ENCODE data around the gene PEX16. TPM values are rescaled to one million over a fixed set of nuclear protein-coding genes. Genes with fewer than 3 reads are reported as not detected.

Gene PEX16
- total RNA-seq, 1 donor from 2014 or later, result 8.5 TPM

DNA sequence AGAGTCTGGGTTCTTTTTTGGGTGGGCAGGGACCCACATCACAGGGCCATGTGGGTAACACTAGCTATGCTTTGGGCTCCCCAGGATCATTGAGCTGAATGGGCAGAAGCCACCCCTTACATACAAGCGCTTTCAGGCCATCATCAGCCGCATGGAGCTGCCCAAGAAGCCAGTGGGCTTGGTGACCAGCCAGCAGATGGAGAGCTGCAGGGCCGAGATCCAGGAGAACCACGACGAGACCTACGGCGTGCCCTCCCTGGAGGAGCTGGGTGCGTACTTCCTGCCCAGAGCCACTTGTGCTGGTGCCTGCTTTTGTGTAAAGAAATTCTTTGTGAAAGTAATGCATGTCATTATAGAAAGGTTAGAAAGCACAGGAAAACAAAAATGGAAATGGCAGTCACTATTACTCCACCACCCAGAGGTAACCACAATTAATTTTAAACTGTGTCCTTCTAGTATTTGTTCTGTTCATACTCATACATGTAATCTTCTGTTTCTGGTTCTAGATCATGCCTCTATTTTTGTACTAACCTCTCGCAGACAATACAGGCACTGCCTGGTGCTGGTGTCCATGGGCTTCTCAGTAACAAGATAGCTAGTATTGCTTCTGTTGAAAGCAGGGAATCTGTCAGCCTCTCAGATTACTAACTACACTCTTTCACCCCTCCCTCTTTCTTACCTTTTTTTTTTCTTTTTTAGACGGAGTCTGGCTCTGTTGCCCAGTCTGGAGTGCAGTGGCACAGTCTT, 56.7 kb downstream of the PEX16 start:
- intact Hi-C loops (cut with DNase I), result no loop called here
- no peak for ATAC-seq (ENCODE audit: poor library complexity)
- no peak for DNase-seq

- DNase-seq (no peak), ATAC-seq (ENCODE audit: poor library complexity) (no peak)
- intact Hi-C loops (cut with DNase I), result no loop called here
Measured at GRCh38 chr11:45860348-45860747, 57.3 kb downstream of the PEX16 start.

Other genes starting within 250 kb of the PEX16 start
- gene SLC35C1, start 112.7 kb downstream of the PEX16 start, total RNA-seq, result 5.8 TPM
- 68.3 TPM for gene CRY2, start 70.4 kb downstream of the PEX16 start, total RNA-seq
- 4.5 TPM for gene MAPK8IP1, start 32.2 kb downstream of the PEX16 start, total RNA-seq
- not detected for gene FREY1, start 10.6 kb downstream of the PEX16 start, total RNA-seq
- gene LARGE2, start 4.8 kb upstream of the PEX16 start, total RNA-seq, result not detected
- 36.6 TPM for gene PHF21A, start 203.6 kb upstream of the PEX16 start, total RNA-seq